ENCODE measurements around the gene SYNE2. TPM values are rescaled to one million over a fixed set of nuclear protein-coding genes. Genes with fewer than 3 reads are reported as not detected.

SYNE2 gene
- total and polyA plus RNA-seq, 4 donors, result 14.7 to 197 (median 99.1) TPM

DNA sequence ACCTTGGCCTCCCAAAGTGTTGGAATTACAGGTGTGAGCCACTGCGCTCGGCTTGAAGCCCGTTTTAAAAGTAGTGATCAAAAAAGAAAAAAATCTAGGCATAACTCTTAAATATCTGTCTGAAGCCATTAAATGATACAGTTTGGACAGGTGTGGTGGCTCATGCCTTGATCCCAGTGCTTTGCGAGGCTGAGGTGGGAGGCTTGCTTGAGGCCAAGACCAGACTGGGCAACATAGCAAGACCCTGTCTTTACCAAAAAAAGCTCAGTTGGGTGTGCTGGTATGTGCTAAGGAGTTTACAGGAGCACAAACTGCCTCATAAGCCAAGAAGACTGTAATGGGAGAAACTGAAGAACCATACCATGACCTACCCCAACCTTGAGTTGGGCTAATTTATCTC lies 26.0 kb downstream of the SYNE2 start:
- Histone ChIP-seq H3K9me3 (ENCODE audit: control insufficient read depth, low read length) (no peaks in the 10 kb centered on the region), H3K27me3 (ENCODE audit: control insufficient read depth in 1 of 2, insufficient read depth in 2 of 2, low read length in 1 of 2) (no peaks in the 10 kb centered on the region), H3K4me3 (ENCODE audit: low read length in 2 of 2) (no peak overlapping the region), H3K27ac (ENCODE audit: low read depth in 1 of 2, low read length in 2 of 2) (peak overlapping the region in 1 of 2 donors; percentile 83), H3K36me3 (ENCODE audit: control insufficient read depth in 1 of 2, insufficient read depth in 2 of 2, low read length in 1 of 2) (no peaks in the 10 kb centered on the region), H3K4me1 (ENCODE audit: control insufficient read depth in 1 of 2, insufficient read depth in 2 of 2, low read length in 2 of 2) (peaks cover 4 to 7% of the 10 kb centered on the region in 2 donors)
- 95 to 97% methylated on average over 4 of the region's 4 CpGs for WGBS, 2 donors
- ATAC-seq (ENCODE audit: low FRiP score), result no peak
- intact Hi-C loops (cut with DNase I), result no loop called here
- no peak for DNase-seq

DNA sequence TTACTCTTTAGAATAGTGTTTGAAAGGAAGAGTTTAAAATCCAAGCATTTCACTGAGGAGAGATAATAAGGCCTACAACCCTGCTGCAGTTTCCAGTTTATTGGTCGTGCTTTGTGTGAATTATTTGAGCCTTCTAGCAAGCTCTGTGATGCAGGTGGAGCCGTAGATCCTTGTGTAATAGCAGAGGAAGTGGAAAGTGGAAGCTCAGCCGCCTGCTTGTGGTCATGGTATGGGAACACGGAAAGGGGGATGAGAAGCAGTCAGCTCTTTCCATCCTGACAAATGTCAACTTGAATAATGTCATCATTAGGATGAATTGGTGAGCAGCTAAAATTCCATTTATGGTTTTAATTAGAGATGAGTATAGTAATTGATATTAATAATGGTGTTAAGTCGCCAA lies 29.1 kb downstream of the SYNE2 start:
- Histone ChIP-seq H3K4me1 (ENCODE audit: control insufficient read depth in 1 of 2, insufficient read depth in 2 of 2, low read length in 2 of 2) (peaks cover 0 to 1% of the 10 kb centered on the region in 2 donors), H3K36me3 (ENCODE audit: control insufficient read depth in 1 of 2, insufficient read depth in 2 of 2, low read length in 1 of 2) (no peaks in the 10 kb centered on the region), H3K4me3 (ENCODE audit: low read length in 2 of 2) (no peak overlapping the region), H3K27ac (ENCODE audit: low read depth in 1 of 2, low read length in 2 of 2) (no peak overlapping the region), H3K9me3 (ENCODE audit: control insufficient read depth, low read length) (no peaks in the 10 kb centered on the region), H3K27me3 (ENCODE audit: control insufficient read depth in 1 of 2, insufficient read depth in 2 of 2, low read length in 1 of 2) (no peaks in the 10 kb centered on the region)
- WGBS, 2 donors, result 76% methylated on average over 5 of the region's 5 CpGs
- intact Hi-C loops (cut with DNase I), result no loop called here
- DNase-seq (no peak), ATAC-seq (ENCODE audit: low FRiP score) (no peak)

DNA sequence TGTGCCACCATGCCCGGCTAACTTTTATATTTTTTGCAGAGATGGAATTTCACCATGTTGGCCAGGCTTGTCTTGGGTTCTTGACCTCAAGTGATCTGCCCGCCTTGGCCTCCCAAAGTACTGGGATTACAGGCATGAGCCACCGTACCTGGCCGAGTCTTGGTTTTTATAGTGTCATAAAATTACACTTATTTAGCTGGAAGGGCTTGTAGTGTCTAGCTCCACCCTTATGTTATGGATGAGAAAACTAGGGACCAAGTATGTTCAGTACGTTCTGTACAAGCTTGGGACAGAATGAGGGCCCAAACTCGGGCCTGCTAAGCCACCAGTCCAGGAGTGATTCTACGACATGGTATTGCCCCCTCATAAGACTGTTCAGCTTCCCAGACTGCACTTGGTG lies 35.1 kb downstream of the SYNE2 start:
- H3K4me1 ChIP-seq (ENCODE audit: control insufficient read depth in 1 of 2, insufficient read depth in 2 of 2, low read length in 2 of 2), result peaks cover 6 to 11% of the 10 kb centered on the region in 2 donors
- H3K4me3 ChIP-seq (ENCODE audit: low read length in 2 of 2), result no peak overlapping the region
- 97% methylated on average over 7 of the region's 7 CpGs for WGBS, 2 donors
- ATAC-seq (ENCODE audit: low FRiP score), result no peak
- intact Hi-C loops (cut with DNase I), result no loop called here
- no peak overlapping the region for H3K27ac ChIP-seq (ENCODE audit: low read depth in 1 of 2, low read length in 2 of 2)
- no peak for DNase-seq
- no peaks in the 10 kb centered on the region for H3K36me3 ChIP-seq (ENCODE audit: control insufficient read depth in 1 of 2, insufficient read depth in 2 of 2, low read length in 1 of 2)
- H3K9me3 ChIP-seq (ENCODE audit: control insufficient read depth, low read length), result no peaks in the 10 kb centered on the region
- no peaks in the 10 kb centered on the region for H3K27me3 ChIP-seq (ENCODE audit: control insufficient read depth in 1 of 2, insufficient read depth in 2 of 2, low read length in 1 of 2)

DNA sequence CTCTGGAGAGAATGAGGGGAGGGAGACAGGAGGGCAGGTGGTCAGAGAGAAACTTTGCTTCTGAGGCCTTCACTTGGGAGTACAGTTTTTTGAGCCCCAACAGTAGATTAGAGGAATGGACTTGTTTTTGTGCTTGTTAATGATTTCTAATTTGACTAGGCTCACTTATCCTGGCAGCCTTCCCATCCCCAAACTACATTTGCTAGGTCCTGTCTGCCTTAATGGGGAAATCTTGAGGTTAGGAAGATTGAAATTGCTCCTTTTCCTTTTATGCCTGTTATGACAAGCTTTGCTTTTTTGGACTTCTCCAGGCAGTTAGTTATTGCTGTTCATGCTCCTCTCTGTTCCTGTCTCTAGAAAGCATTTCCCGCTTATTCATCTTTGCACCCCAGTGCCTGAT lies 37.7 kb downstream of the SYNE2 start:
- intact Hi-C loops (cut with DNase I), result loop anchor here in 1 of 2 donors (5.0 kb wide), 1 partner anchor 38 kb away; the partner anchor contains the start of gene SYNE2
- H3K27ac ChIP-seq (ENCODE audit: low read depth in 1 of 2, low read length in 2 of 2), result peak overlapping the region in 1 of 2 donors; percentile 87
- H3K36me3 ChIP-seq (ENCODE audit: control insufficient read depth in 1 of 2, insufficient read depth in 2 of 2, low read length in 1 of 2), result no peaks in the 10 kb centered on the region
- no peak overlapping the region for H3K4me3 ChIP-seq (ENCODE audit: low read length in 2 of 2)
- H3K9me3 ChIP-seq (ENCODE audit: control insufficient read depth, low read length), result no peaks in the 10 kb centered on the region
- WGBS, 2 donors, result 79 to 81% methylated on average over 1 of the region's 1 CpG
- H3K27me3 ChIP-seq (ENCODE audit: control insufficient read depth in 1 of 2, insufficient read depth in 2 of 2, low read length in 1 of 2), result no peaks in the 10 kb centered on the region
- DNase-seq (no peak), ATAC-seq (ENCODE audit: low FRiP score) (no peak)
- peaks cover 9 to 14% of the 10 kb centered on the region in 2 donors for H3K4me1 ChIP-seq (ENCODE audit: control insufficient read depth in 1 of 2, insufficient read depth in 2 of 2, low read length in 2 of 2)

DNA sequence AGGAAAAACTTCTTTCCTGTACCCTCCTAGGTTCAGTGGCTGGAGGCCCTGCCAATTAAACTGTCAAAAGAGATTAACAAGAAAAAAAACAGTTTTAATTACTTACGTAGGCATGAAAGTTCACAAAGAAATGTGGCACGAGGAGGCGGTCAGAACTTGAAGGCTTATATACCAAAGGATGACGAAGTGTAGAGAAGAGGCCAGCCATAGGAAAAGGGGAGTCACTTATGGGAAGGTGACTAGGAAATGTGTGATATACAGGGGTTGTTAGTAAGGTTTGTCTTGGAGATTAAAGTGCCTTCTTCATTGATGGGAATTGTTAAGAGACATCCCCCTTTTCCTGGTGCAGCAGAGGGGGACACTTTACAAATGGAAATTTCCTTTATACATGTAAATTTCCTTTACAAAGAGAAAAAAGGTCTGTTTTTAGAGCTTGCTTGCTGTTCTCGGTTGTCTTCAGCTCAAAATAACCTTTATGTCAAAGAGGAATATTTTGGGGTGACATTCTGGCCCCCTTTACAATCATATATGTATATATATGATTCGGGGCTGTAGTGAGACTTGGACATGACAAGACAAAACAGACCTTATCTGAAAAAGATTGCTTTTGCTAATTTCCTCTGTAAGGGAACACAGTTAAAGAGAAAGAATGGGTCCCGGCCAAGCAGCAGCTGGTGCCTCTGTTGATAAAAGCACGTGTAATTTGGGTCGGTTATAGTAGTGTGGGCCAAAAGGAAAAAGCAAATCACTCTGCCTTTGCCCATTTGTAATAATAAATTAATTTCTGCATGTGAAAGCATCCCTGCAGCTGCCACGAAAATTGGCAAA lies 38.6 kb downstream of the SYNE2 start:
- ATAC-seq (ENCODE audit: low FRiP score), result no peak
- DNase-seq, result no peak
- Histone ChIP-seq H3K27ac (ENCODE audit: low read depth in 1 of 2, low read length in 2 of 2) (peak overlapping the region in 1 of 2 donors; percentile 57), H3K36me3 (ENCODE audit: control insufficient read depth in 1 of 2, insufficient read depth in 2 of 2, low read length in 1 of 2) (no peaks in the 10 kb centered on the region), H3K4me3 (ENCODE audit: low read length in 2 of 2) (peak overlapping the region in 1 of 2 donors; percentile 20), H3K27me3 (ENCODE audit: control insufficient read depth in 1 of 2, insufficient read depth in 2 of 2, low read length in 1 of 2) (no peaks in the 10 kb centered on the region), H3K9me3 (ENCODE audit: control insufficient read depth, low read length) (no peaks in the 10 kb centered on the region), H3K4me1 (ENCODE audit: control insufficient read depth in 1 of 2, insufficient read depth in 2 of 2, low read length in 2 of 2) (peaks cover 9 to 14% of the 10 kb centered on the region in 2 donors)
- WGBS, 2 donors, result 31 to 32% methylated on average over 10 of the region's 10 CpGs
- intact Hi-C loops (cut with DNase I), result loop anchor here in 1 of 2 donors (5.0 kb wide), 1 partner anchor 39 kb away; the partner anchor contains the start of gene SYNE2

DNA sequence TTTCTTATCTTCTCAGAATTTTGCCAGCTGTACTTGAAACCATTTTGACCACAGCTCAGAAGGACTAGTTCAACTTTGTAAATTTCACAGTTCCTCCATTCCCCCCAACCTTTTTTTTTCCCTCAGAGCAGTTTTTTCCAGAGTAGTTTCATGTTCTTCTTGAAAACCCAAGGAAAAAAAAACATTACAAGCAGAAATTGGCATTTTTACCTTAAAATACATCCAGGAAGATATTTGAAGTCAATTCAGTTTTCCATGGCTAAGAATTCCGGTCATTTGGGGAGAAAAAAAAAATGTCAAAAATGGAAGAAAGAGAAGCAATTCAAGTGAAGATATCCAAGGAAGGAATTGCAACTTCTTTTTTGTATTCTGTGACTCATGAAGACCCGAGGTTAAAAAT lies 39.5 kb downstream of the SYNE2 start:
- ATAC-seq (ENCODE audit: low FRiP score) (no peak), DNase-seq (no peak)
- H3K36me3 ChIP-seq (ENCODE audit: control insufficient read depth in 1 of 2, insufficient read depth in 2 of 2, low read length in 1 of 2), result no peaks in the 10 kb centered on the region
- peaks cover 9 to 14% of the 10 kb centered on the region in 2 donors for H3K4me1 ChIP-seq (ENCODE audit: control insufficient read depth in 1 of 2, insufficient read depth in 2 of 2, low read length in 2 of 2)
- intact Hi-C loops (cut with DNase I), result loop anchor here in 1 of 2 donors (5.0 kb wide), 1 partner anchor 40 kb away; the partner anchor contains the start of gene SYNE2
- no peak overlapping the region for H3K4me3 ChIP-seq (ENCODE audit: low read length in 2 of 2)
- 5 to 6% methylated on average over 2 of the region's 2 CpGs for WGBS, 2 donors
- no peaks in the 10 kb centered on the region for H3K9me3 ChIP-seq (ENCODE audit: control insufficient read depth, low read length)
- H3K27me3 ChIP-seq (ENCODE audit: control insufficient read depth in 1 of 2, insufficient read depth in 2 of 2, low read length in 1 of 2), result no peaks in the 10 kb centered on the region
- H3K27ac ChIP-seq (ENCODE audit: low read depth in 1 of 2, low read length in 2 of 2), result no peak overlapping the region

DNA sequence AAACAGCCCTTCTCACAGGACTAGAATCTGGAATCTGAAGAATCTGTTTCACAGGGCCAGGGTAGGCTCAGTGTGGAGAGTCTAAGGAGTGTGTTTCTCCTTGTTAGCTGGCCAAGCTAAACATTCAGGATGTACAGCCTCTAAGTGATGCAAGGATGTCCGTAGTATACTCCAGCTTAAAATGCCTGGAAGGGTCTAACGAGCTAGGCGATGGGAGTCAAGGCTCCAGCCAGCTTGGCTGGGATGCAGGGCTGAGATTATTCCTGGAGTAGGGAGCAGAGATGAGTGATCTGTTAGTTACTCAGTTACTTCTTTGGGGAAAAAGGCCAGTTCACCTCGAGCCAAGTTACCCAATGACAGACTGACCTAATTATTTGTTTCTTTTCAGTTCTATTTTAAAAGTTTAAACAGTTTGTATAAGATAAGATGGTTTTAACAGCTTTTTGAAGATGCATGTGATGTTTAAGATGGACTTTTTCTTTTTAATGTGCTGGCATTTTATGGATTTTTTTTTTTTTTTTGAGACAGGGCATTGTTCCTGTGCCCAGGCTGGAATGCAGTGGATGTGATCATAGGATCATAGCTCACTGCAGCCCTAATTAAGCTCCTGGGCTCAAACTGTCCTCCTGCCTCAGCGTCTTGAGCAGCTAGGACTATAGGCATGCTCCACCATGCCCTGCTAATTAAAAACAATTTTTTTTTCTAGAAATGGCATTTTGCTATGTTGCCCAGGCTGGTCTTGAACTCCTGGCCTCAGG lies 41.1 kb downstream of the SYNE2 start:
- Histone ChIP-seq H3K9me3 (ENCODE audit: control insufficient read depth, low read length) (no peaks in the 10 kb centered on the region), H3K36me3 (ENCODE audit: control insufficient read depth in 1 of 2, insufficient read depth in 2 of 2, low read length in 1 of 2) (no peaks in the 10 kb centered on the region), H3K27me3 (ENCODE audit: control insufficient read depth in 1 of 2, insufficient read depth in 2 of 2, low read length in 1 of 2) (no peaks in the 10 kb centered on the region), H3K4me3 (ENCODE audit: low read length in 2 of 2) (no peak overlapping the region), H3K27ac (ENCODE audit: low read depth in 1 of 2, low read length in 2 of 2) (peak overlapping the region in 1 of 2 donors; percentile 77), H3K4me1 (ENCODE audit: control insufficient read depth in 1 of 2, insufficient read depth in 2 of 2, low read length in 2 of 2) (peaks cover 9 to 14% of the 10 kb centered on the region in 2 donors)
- DNase-seq, result peak; percentile 84 to 88
- ATAC-seq (ENCODE audit: low FRiP score), result peak; percentile 86
- 3 to 6% methylated on average over 5 of the region's 5 CpGs for WGBS, 2 donors
- intact Hi-C loops (cut with DNase I), result loop anchor here in 1 of 2 donors (5.0 kb wide), 1 partner anchor 42 kb away; the partner anchor contains the start of gene SYNE2

DNA sequence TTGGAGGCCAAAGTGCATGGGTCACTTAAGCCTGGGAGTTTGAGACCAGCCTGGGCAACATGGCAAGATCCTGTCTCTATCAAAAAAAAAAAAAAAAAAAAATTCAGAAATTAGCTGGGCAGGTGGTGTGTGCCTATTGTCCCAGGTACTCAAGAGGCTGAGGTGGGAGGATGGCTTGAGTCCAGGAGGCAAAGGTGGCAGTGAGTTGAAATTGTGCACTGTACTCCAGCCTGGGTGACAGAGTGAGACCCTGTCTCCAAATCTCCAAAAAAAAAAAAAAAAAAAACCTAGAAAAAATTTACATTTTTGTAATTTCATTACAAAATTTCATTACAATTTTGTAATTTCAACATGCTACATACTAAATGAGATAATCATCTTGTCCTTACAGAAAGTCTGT lies 42.7 kb downstream of the SYNE2 start:
- H3K4me3 ChIP-seq (ENCODE audit: low read length in 2 of 2), result no peak overlapping the region
- no peaks in the 10 kb centered on the region for H3K27me3 ChIP-seq (ENCODE audit: control insufficient read depth in 1 of 2, insufficient read depth in 2 of 2, low read length in 1 of 2)
- no peak for DNase-seq
- no peaks in the 10 kb centered on the region for H3K9me3 ChIP-seq (ENCODE audit: control insufficient read depth, low read length)
- no peaks in the 10 kb centered on the region for H3K36me3 ChIP-seq (ENCODE audit: control insufficient read depth in 1 of 2, insufficient read depth in 2 of 2, low read length in 1 of 2)
- intact Hi-C loops (cut with DNase I), result no loop called here
- peaks cover 8 to 12% of the 10 kb centered on the region in 2 donors for H3K4me1 ChIP-seq (ENCODE audit: control insufficient read depth in 1 of 2, insufficient read depth in 2 of 2, low read length in 2 of 2)
- H3K27ac ChIP-seq (ENCODE audit: low read depth in 1 of 2, low read length in 2 of 2), result peak overlapping the region in 1 of 2 donors; percentile 10
- no peak for ATAC-seq (ENCODE audit: low FRiP score)

Data from aorta (tissue), 5 donors.